Measurements from ENCODE around the gene TNFRSF1B. TPM values are rescaled to one million over a fixed set of nuclear protein-coding genes. Genes with fewer than 3 reads are reported as not detected.

The TNFRSF1B gene
- total RNA-seq, 4 donors from 2014 or later: 10.9 to 34.9 (median 31.0) TPM

GRCh38 chr1:12125422-12126355, 41.1 kb upstream of the TNFRSF1B start:
- no peak for TF ChIP-seq CTCF (IDR thresholded peaks at IDR 0.05)
- Histone ChIP-seq H3K36me3 (no peaks in the 10 kb centered on the region), H3K9me3 (no peaks in the 10 kb centered on the region), H3K4me1 (peaks cover 0 to 29% (median 4%) of the 10 kb centered on the region in 3 donors), H3K27me3 (peaks cover 6% of the 10 kb centered on the region), H3K4me3 (peak overlapping the region in 1 of 2 donors; percentile 24), H3K27ac (peak overlapping the region in 3 of 4 donors; percentile 24 to 58 (median 37))
- no peak for ATAC-seq
- 72% methylated on average over 16 of the region's 24 CpGs; no CpG with 5 or more reads in 1 of the 2 donors for WGBS, 2 donors (ENCODE audit: low coverage in 1 of 2)

GRCh38 chr1:12126781-12127180, 40.0 kb upstream of the TNFRSF1B start:
- no peak overlapping the region for H3K4me3 ChIP-seq
- H3K9me3 ChIP-seq: no peaks in the 10 kb centered on the region
- H3K36me3 ChIP-seq: no peaks in the 10 kb centered on the region
- H3K27ac ChIP-seq: no peak overlapping the region
- TF ChIP-seq POLR2A (IDR thresholded peaks at IDR 0.05): no peak
- no peak for TF ChIP-seq EP300 (IDR thresholded peaks at IDR 0.05)
- no peak for TF ChIP-seq POLR2AphosphoS5 (IDR thresholded peaks at IDR 0.05)
- no peak for TF ChIP-seq CTCF (IDR thresholded peaks at IDR 0.05)
- no peak for ATAC-seq
- WGBS, 2 donors (ENCODE audit: low coverage in 1 of 2): 100% methylated on average over 2 of the region's 9 CpGs
- peaks cover 6% of the 10 kb centered on the region for H3K27me3 ChIP-seq
- peaks cover 0 to 29% (median 4%) of the 10 kb centered on the region in 3 donors for H3K4me1 ChIP-seq

- Histone ChIP-seq H3K4me3 (no peak overlapping the region), H3K27me3 (peaks cover 6% of the 10 kb centered on the region), H3K36me3 (no peaks in the 10 kb centered on the region), H3K27ac (no peak overlapping the region), H3K4me1 (peaks cover 0 to 30% (median 4%) of the 10 kb centered on the region in 3 donors), H3K9me3 (no peaks in the 10 kb centered on the region)
- no peak for TF ChIP-seq POLR2A (IDR thresholded peaks at IDR 0.05)
- TF ChIP-seq POLR2AphosphoS5 (IDR thresholded peaks at IDR 0.05): no peak
- TF ChIP-seq CTCF (IDR thresholded peaks at IDR 0.05): no peak
- no peak for TF ChIP-seq EP300 (IDR thresholded peaks at IDR 0.05)
- no peak for ATAC-seq
- WGBS, 2 donors (ENCODE audit: low coverage in 1 of 2): 90% methylated on average over 5 of the region's 10 CpGs; no CpG with 5 or more reads in 1 of the 2 donors
Observed at GRCh38 chr1:12127206-12127810, 39.5 kb upstream of the TNFRSF1B start.

- Histone ChIP-seq H3K9me3 (no peaks in the 10 kb centered on the region), H3K4me3 (no peak overlapping the region), H3K36me3 (no peaks in the 10 kb centered on the region), H3K27me3 (peaks cover 4% of the 10 kb centered on the region), H3K27ac (no peak overlapping the region), H3K4me1 (peaks cover 0 to 32% (median 4%) of the 10 kb centered on the region in 3 donors)
- WGBS, 2 donors (ENCODE audit: low coverage in 1 of 2): 82 to 95% methylated on average over 3 to 4 of the region's 15 CpGs
- no peak for ATAC-seq
- TF ChIP-seq CTCF (IDR thresholded peaks at IDR 0.05) (no peak), POLR2A (IDR thresholded peaks at IDR 0.05) (no peak), POLR2AphosphoS5 (IDR thresholded peaks at IDR 0.05) (no peak)
Observed at GRCh38 chr1:12128120-12128519, 38.7 kb upstream of the TNFRSF1B start.

All from gastroesophageal sphincter (tissue), 4 donors.